Inflammatory macrophage treated with lipopolysaccharide for 1 hour (primary cell): Measurements from ENCODE around the gene PANK1.
A peak's percentile ranks its signal among the peaks of the same experiment; 100 is the strongest.
"Not testable (repeated sequence)": the region's sequence is repeated elsewhere in the genome, so short reads cannot be mapped to it uniquely, and the experiment has no call there.

Experiments
- DNase-seq, 2 donors: peaks; one replicate each; pipeline ENCODE4 v3.0.0-alpha.2; 2020 to 2022

Gene PANK1

DNA sequence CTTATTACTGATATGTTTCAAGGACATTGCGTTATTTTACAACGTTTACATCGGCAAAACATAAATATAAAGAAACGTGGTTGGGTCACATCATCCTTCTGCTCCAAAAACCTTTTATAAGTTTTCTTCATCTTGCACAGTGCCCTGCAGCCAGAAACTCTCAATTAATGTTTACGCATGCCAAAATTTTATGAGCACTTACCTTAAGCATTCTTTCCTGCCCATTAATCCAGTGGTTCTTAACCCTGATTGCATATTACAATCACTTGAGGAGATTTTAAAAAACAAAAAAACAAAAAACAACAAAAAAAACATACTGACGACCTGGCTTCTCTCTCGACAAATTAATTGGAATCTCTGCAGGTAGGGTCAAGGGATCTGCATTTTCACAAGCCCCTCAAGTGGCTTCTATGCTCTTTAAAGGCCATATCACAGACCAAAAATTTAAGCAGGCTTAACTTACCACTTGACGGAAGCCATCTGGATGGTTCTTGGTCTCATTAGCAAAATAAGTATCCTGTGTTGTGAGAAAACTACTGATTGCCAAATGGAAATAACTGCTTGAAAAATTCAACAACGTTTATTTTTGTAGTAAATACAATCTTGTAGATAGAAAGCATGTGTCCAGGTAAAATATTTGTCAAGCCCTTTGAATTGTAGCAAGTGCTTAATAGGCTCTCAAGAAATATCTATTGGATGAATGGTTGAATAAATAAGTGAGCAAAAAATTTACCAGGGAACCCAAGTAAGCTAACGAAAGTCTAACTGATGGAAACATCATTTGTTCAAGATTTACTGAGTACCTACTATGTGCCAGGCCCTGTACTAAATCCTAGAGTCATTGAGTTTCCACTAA lies 78.7 kb downstream of the PANK1 start:
- no peak for DNase-seq

- no peak for DNase-seq
Measured at GRCh38 chr10:89565180-89565579, 79.9 kb downstream of the PANK1 start.

GRCh38 chr10:89563861-89564478 lies 81.1 kb downstream of the PANK1 start:
- DNase-seq = peak; percentile 22 to 75

DNA sequence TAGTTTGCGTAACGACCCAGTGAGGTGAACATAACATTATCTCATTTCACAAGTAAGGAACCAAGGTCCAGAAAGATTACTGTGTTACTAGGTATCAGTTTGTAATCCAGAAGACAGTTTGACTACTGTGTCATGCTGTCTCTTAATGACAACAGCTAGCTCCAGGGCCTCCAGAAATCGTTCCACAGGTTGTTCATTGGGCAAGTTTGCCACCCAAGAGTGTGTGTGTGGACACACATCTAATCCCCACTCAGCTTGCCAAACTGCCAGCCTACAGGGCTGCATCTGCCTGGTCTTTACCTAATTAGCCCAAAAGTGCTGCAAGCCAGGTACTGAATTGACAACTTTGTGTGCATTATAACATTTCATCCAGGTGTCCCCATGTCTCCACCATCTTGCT lies 81.7 kb downstream of the PANK1 start:
- no peak for DNase-seq

DNA sequence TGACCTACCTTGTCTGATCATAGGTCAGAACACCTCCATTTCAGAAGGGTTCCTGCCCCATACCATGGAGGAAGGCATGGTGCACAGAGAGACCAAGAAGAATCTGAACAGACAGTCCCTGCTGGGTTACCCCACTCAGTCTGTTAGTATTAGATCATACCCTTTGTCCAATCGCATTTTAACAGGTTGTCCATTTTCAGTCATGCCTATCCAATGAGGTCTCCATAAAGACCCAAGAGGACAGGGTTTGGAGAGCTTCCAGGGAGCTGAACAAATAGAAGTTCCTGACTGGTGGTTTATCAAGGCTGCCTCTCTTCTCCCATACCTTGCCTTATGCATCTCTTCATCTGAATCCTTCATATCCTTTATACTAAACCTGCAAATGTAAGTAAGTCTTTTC lies 88.4 kb downstream of the PANK1 start:
- no peak for DNase-seq

DNA sequence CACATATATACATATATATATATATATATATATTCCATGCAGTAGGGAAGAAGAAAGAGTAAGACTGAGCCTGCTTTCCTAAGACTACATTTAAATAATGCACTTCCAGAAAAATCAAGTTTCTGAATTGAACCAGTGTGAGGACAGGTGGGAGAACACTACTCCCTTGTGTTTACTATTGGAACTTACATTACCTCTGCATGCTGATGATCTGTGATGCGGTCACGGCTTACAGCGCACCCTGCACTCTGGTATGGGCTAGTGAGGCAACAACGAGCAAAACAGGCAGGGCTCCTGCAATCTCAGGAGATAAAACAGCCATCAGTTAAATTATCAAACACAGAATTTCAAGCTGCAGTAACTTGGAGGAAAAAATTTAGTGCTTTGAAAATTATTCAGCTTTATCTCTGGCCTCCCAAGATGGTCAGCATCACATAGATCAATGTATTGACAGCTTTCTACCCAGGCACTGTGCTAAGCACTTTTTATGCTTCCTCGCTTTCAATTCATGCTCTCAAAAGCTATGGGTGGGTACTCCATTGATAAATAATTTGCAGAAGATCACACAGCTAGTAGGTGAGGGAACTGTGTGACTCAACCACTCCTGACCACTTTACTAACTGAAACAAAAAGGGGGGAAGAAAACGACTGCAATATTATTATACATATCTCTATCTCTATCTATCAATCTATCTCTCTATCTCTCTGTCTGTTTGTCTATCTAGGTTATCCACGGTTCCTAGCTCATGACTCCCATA lies 89.2 kb downstream of the PANK1 start:
- no peak for DNase-seq

DNA sequence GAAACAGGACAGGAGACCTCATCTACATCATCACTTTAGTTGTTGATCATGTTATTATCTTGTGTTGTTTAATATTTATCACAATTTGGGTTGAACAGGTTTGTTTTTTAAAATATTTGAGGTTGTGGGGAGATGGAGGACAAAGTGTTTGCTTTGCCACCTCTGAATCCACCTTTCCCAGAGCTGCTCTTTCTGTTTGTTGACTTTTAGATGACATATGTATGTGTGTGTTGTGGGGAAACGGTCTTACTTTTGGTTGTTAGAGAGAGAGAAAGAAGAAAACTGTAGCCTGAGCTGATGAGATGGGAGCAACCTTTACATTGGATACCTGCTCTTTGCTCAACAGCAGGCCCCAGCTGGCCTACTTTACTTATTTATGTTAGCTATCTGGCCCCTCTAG lies 90.6 kb downstream of the PANK1 start:
- DNase-seq = no peak

DNA sequence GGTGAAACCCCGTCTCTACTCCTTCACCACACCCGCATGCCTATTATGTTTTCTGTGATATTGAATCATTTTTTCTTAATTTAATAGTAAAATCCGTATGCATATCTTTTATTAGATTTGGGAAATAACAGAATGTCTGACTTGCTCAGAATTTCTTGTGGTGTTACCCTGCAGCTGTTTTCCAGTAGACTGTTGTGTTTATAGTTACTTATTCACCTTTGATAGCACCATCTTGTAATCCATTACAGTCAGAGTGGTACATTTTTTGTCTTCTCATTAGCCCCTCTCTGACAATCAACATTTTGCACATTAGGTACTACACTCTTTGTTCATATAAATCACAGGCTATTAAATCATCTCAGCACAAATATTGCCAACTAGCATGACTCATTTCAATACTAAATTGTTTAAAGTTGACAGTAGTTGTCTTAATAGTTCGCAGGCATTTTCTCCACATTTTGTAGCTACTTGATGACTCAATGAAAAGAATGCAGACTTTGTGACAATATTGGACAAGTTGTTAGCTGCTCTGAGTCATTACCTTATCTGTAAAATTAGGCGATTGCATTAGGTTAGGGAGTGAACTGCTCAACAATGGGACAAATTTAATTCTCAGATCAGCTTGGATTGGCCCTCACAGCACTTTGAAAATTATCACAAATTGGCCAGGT lies 91.8 kb downstream of the PANK1 start:
- no peak for DNase-seq

DNA sequence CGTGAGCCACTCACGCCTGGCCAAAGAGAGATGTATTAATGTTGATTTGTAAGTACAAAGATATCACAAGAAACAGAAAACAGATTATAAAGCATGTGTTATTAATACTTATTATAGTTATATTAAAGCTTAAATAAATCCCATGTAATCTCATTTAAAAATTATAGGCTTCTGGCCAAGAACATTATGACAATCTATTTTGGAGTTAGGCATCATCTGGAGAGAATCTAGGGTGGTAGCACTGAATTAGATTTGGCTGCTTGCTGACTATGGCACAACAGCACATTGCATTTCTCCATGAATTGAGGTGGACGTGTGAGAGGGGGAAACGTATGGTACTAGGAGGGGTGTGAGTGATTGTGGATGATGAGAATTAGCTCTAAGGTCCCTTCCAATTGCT lies 92.8 kb downstream of the PANK1 start:
- DNase-seq = no peak

DNA sequence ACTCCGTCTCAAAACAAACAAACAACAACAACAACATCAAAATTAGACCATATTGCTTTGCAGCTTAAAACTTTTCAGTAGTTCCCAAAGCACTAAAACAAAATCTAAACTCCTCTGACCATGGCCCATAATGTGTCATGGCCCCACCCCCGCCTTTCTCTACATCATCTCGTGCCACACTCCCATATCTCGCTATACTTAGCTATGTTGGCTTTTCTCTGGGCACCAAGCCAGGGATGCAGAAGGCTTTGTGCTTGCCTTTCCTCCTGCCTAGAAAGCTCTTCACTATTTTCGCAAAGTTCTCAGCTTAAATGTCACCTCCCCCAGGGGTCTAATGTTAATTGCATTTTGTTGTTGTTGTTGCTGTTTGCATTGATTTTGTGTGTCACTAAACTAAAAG lies 94.5 kb downstream of the PANK1 start:
- no peak for DNase-seq

GRCh38 chr10:89549510-89549909 lies 95.5 kb downstream of the PANK1 start:
- no peak for DNase-seq

DNA sequence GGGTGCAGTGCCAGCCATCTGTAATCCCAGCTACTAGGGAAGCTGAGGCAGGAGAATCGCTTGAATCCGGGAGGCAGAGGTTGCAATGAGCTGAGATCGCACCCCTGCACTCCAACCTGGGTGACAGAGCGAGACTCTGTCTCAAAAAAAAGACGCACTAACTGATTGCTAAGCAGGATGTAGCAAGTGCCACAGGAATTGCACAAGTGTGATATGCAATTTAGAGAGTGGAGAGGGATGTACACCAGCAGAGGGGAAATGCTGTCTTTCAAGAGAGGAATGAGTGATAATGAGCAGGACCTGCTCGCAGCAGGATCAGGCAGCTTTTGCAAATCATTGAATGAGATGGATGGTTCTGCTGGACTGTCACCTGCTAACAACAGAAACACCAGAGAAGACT lies 96.4 kb downstream of the PANK1 start:
- peak; percentile 21 to 47 for DNase-seq

- no peak for DNase-seq
Measured at GRCh38 chr10:89547853-89548513, 97.1 kb downstream of the PANK1 start.

DNA sequence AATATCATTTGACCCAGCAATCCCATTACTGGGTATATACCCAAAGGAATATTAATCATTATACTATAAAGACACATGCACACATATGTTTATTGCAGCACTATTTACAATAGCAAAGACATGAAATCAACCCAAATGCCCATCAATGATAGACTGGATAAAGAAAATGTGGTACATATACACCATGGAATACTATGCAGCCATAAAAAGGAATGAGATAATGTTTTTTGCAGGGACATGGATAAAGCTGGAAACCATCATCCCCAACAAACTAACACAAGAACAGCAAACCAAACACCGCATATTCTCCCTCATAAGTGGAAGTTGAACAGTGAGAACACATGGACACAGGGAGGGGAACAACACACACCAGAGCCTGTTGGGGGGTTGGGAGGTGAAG lies 98.4 kb downstream of the PANK1 start:
- DNase-seq = not testable (repeated sequence)

GRCh38 chr10:89543841-89544240 lies 101.2 kb downstream of the PANK1 start:
- DNase-seq = no peak

- DNase-seq = no peak
Measured at GRCh38 chr10:89540420-89540949, 104.6 kb downstream of the PANK1 start.

DNA sequence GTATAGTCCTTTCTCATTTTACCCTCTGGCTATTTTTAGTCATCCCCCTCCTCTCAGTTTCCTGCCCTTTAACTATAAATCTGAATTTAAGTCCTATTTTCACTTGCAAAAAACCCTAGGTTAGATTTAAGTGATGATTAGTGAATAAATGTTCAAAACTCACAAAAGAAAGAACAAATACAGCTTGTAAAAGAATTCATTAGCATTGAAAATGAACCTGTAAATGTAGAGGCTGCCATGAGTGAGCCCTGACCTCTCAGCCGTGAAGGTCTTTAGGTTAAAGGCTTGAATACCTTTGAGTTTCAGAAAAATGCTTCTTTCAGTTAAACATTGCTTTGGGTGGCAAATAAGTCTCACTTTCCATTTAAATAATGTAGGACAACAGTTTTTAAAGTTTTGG lies 107.7 kb downstream of the PANK1 start:
- DNase-seq = no peak

GRCh38 chr10:89536013-89536354 lies 109.1 kb downstream of the PANK1 start:
- DNase-seq = no peak

DNA sequence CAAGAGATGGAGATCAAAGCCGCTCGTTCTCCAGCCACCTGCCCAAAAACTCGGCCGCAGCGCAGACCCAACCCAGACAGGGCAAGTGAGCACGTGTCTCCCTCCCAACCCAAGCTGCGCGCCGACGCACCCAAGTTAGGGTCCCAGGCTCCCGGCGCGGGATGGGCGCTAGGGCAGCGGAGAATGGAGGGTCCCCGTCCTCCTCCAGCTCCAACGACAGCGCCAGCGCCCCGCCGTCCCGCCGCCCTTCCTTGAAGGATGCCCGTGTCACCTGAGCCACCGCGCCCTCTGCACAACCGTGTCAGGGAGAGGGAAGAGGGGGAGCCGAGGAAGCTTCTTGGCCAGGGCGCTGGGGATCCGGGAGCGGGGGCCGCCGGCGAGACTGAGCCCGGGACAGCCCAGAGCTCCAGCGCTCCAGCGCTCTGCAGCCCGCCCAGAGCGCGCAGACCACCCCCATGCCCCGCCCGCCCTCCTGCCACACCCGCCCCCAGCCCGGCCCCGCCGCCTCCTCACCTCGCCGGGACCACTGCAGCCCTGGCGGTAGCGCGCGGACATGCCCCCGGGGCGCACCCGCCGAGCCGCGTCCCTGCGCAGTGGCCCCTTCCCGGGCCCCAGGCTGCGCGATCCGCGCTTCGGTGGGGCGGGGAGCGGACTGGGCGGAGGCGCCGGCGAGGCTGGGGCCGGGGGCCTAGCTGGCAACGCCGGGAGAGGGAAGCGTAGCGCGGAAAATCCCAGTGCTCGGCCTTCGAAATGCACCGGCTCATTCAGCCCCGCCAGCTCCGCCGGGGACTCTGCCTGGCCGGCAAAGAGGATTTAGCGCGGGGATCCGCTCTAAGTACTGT lies 109.7 kb downstream of the PANK1 start, which contains the start of gene SLC16A12:
SLC16A12 (minus strand) TSS at position 424 of the 842 bp plus-strand sequence. CDS start 73,016 bp downstream, outside the sequence.
- no peak for DNase-seq

- DNase-seq = no peak
Measured at GRCh38 chr10:89534826-89535166, 110.2 kb downstream of the PANK1 start.
